HL-60/S4 (cell line): Measurements from ENCODE around the gene NLGN1.
"Not testable (repeated sequence)": the region's sequence is repeated elsewhere in the genome, so short reads cannot be mapped to it uniquely, and the experiment has no call there.

ENCODE experiments used
- in situ Hi-C: fragments of 300-500 bp; cut with MboI; formaldehyde crosslinking; loops from 2 replicates; pipeline ENCODE4 v1.14.3; 2022; ENCODE audit warnings: low sequenced_read_pairs

Gene NLGN1

DNA sequence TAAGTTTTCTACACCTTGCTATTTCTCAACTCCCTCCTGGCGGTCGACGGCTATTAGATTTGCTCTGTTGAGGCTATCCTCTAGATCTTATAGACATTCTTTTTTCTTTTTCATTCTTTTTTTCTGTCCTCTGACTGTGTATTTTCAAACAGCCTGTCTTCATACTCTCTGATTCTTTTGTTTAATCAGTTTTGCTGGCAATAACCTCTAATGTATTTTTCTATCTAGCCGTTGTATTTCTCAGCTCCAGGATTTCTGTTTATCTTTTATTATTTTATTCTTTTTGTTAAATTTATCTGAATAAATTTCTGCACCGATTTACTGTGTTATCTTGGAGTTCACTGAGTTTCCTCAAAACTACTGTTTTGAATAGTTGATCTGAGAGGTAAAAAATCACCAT, 31.5 kb downstream of the NLGN1 start:
- in situ Hi-C loops = no loop called here

DNA sequence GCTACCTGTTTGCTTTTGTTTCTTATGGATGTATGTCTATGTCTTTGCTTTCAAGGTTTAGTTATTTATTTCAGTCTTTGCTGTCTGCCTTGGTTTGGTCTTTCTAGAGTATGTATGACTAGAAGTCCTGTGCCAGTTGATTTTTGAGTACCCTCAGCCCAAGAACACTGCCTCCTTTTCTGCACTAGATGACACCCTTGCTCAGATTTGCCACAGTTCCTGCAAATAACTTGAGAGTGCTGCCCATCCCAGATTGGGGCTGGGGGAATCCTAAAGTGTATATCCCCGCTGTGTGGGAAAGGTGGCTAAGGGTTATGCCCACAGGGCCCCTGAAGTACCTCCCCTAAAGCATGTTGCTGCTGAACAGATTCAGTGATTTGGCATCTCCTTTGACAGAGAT, 32.0 kb downstream of the NLGN1 start:
- in situ Hi-C loops = no loop called here

DNA sequence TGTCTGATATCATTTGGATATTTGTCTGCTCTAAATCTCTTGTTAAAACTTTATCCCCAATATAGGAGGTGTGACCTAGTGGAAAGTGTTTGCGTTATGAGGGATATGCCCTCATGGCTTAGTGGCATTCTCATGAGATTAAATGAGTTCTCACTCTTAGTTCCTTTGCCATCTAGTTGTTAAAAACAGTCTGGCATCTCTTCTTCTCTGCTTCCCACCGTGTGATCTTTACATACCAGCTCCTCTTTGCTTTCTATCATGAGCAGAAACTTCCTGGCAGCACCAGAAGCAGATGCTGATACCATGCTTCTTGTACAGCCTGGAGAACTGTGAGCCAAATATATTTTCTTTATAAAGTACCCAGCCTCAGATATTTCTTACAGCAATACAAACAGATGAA, 33.0 kb downstream of the NLGN1 start:
- in situ Hi-C loops = no loop called here

DNA sequence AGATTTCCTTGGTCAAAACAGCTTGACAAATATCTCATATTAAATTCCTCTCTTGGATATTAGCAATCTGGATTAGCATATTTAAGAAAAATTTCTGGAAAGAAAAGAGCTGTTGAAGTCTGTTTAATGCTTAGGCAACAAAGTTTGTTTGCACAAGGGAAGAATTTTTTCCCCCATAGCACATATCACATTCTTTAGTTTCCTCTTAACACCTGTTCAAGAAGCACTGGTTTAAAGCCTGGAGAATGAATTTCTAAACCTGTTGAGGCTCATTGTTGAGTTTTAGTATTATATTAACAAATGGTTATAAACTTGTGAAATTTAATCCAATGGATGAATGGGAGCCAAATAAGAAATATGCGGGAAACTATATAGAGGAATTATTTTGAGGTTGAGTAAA, 41.5 kb downstream of the NLGN1 start:
- in situ Hi-C loops = no loop called here

DNA sequence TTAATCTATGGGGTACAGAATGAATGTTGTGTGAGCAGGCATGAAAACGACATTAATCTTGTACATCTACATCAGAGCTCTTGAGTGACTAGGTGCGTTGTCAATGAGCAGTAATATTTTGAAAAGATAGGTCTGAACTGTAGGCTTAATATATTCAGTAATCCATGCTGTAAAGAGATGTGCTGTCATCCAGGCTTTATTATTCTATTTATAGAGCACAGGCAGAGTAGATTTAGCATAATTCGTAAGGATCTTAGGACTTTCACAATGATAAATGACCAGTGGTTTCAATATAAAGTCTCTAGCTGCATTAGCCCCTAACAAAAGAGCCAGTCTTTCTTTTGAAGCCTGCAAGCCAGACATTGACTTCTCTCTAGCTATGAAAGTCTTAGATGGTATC, 43.0 kb downstream of the NLGN1 start:
- in situ Hi-C loops = no loop called here

DNA sequence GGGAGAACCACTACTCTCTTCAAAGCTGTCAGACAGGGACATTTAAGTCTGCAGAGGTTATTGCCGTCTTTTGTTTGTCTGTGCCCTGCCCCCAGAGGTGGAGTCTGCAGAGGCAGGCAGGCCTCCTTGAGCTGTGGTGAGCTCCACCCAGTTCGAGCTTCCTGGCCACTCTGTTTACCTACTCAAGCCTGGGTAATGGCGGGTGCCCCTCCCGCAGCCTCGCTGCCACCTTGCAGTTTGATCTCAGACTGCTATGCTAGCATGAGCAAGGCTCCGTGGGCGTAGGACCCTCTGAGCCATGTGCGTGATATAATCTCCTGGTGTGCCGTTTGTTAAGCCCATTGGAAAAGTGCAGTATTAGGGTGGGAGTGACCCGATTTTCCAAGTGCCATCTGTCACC, 54.0 kb downstream of the NLGN1 start:
- in situ Hi-C loops = not testable (repeated sequence)

DNA sequence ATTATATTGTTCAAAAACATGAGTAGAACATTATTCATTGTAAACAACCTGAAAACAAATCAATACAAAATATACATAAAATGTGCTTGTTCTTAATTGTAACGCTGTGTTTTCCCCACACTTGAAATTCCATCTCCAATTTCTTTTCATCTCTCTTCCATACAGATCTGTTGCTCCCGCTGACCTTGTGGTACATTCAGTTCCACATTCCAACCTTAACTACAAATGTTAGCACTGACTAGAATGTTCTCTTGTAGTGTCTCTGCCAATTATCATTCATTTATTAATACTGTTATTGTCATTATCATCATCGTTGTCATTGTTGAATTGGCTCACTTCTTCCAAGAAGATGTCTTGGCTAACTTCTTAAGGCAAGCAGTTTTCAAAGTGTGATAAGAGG, 65.7 kb downstream of the NLGN1 start:
- in situ Hi-C loops = no loop called here

DNA sequence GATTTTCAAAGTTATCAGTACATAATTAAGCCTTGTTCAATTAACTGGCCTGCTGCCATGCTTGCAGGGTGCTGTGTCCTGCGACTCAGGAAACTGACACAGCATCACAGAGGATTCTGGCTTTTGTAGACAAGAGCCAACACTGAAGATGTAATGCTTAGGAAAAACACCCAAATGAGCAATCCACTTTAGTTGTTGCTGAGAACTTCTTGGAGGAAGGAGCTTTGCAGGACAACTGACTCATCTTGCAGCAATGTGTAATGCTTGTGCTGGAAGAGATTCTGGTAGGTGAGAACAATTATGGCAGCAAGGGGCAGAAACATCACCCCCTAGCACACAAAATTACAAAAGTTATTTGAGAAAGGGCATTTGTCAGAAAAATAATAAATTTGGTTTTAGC, 67.6 kb downstream of the NLGN1 start:
- in situ Hi-C loops = no loop called here

DNA sequence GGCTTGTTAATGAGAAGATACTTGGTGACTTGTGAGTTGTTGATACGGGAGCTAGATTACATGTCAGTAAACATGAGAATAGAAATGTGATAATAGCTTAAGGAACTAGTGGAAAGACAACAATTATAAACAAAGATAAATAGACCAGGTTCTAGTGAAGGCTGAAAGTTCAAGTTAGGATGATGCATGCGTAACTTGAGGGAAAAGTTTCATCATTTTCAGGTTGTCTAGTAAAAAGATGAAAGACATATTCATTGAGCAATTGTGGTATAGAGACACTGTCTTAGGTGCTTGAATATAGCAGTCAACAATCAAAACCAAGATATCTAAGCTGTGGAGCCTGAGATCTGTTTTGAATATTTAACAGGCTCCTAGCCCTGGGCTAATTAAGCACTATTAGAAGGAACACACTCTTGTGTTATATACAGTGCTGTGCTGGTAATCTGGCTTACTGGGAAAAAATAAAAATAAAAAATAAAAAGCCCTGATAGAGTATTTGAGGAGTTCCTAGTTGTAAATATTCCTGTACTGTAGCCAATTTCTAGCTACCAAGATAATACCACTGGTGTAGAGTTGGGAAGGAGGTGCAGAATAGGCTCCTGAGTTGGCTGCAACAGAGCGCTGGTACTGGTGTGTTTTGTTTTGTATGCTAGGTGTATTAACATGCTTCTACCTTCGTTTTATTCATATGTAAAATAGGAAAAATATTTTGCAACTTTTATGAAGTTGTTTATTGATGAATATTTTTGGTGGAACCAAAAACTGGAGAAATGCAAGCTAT, 68.5 kb downstream of the NLGN1 start:
- in situ Hi-C loops = no loop called here

DNA sequence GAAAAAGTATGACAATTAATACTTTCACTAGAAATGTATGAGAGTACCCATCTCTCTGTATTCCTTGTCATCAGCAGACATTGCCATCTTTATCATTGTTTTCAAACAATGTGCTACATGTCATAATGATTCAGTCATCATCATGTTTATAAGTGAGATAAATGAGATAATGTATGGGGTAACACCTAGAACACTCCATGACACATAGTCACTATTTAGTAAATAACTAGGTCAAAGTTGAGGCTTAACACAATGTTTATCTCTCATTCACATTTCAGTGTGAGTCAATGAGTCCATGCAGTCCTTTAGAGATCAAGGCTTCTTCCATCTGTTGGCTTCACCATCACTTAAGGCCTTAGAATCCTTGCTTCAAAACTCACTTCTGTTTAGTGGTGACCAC, 70.0 kb downstream of the NLGN1 start:
- in situ Hi-C loops = no loop called here

DNA sequence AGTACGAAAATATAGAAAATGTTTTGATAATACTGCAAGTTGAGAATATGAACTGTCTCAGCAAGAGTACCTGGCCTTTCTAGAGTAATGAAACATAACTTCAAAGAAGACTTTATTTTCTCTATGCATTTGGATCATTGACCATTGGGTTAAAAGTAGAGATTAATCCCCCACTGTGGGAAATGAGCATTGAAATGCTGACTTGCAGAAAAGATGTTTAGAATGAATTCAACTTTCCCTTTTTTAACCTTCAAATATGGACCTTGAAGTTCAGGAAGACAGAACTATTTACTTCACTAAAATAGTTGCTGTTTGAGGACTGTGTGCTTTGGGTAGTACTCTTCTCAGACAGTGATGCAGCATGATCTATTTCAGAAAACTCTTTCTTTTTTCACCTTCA, 75.7 kb downstream of the NLGN1 start:
- in situ Hi-C loops = no loop called here

DNA sequence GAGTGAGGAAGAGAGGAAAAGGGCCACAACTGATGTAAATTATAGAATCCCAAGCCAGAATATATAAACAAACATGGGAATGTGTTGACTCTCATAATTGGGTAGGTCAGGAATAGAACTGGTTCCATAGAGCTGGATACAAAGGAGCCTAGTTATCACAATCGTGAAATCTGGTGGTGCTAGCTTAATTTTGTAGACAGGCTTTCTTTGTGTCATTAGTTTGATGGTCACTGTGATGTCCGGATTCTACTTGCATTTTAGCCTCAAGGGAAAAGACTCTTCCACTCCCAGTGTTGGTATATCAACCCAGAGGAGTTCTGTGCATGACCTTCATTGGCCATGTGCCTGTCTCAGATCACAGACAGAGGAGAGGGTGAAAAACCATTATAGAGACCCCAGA, 81.8 kb downstream of the NLGN1 start:
- in situ Hi-C loops = no loop called here

DNA sequence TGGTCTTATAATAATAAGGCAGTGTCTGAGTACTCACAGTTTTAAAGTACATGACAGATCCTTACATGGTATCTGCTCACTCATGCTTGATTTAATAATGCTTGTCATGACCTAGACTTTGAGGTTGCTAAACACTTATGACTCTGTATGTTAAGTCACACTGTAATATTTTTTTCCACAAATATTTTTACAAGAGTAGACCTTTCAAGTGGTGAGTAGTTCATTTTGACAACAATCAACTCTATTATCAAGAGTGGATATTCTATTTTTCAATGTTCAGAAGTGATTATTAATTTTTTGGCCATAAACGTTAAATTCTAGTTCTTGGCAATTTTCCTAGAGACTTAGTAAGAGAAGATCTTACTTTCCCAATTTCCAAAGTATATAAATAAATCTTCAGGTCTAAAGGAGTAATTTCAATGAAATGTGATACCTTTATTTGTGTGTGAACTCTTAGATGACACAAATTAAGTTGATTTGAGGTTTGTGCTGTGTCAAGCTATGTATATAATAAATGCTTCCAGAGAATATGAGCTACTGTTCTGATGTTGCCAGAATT, 104.5 kb downstream of the NLGN1 start:
- in situ Hi-C loops = no loop called here

DNA sequence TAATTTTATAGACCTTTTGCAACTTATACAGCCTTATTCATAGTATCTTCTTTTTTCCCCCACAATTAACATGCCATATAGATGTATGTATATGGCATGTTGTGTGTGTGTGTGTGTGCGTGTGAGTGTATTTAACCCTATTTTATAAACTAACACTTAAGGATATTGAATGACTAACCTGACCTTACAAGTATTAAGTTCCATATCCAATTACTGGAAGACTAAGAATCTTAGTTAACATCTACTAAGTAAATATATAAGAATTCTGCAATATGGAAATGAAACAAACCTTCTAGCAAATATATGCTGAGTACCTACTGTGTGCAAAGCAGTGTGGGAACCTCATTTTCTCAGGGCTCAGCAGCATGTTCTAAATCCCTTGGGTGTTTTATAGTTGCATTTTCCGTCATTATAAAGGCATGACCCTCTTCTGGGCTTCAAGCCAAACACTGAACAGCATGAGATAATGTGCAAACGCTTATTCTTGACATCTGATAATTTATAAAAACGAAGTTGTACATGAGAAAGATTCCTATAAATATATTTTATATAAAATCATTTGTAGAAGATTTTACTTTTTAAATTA, 105.5 kb downstream of the NLGN1 start:
- in situ Hi-C loops = no loop called here

DNA sequence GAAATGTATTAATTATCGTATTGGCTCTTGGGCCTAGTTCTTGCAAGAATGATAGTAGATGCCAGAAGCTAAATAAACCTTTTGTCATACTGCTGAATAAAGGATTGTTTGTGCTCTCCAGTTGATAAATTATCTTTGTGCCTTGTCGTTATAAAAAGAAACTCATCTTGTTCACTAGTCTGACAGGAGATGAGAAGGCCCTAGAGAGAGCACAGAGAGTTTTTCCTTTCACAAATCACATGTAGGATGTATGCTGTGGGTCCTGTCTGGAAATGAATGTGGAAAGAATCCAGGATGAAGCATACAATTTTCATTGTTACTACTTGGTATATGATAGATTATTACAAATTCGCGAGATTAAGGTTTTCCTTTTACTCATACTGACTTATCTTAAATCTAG, 113.0 kb downstream of the NLGN1 start:
- in situ Hi-C loops = no loop called here

DNA sequence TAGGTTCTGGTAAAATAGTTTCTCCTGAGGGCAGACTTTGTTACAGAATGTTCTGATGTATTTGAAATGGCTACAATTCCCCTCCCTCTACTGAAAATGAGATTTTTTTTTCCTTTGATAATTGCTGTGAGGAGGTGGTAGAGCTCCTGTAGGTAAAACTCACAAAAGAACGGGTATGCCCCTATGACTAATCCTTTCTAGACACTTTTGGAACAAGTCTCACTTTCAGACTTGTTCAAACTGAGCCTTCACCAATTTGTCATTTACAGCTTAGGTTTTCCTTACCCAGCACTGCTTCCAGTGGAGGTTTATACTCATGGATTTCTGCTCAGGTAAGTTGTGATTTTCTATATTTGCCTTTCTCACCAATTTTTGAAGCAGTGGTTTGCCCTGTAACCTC, 115.6 kb downstream of the NLGN1 start:
- in situ Hi-C loops = no loop called here

DNA sequence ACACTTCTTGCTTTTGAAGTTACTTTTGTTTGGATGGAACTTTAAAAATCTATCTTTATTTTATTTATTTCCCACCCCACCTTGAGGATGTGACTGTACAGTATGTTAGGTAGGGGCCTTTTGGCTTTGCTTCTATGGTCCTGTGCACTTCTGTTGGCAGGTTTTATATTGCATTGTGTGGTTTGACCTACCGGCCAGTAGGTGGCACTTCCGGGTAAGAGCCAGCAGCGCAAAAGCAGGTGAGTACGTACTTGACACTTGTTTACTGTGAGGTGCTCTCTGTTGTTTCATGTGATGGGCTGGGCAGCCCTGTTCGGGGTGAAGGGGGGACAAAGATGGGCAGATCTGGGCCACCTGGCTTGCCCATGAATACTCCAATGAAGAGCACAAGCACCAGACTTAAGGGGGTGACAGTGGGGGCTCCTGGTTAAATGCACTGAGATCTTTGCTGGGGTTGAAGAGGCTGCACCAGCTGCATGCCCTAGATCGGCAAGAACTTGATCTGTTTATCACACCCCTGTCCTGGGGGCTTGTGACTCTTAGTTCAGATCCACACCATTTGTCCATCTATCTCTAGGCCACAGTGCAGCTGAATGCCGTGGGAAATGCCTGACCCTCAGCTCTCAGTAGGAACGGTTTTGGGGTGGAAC, 131.6 kb downstream of the NLGN1 start:
- in situ Hi-C loops = no loop called here

DNA sequence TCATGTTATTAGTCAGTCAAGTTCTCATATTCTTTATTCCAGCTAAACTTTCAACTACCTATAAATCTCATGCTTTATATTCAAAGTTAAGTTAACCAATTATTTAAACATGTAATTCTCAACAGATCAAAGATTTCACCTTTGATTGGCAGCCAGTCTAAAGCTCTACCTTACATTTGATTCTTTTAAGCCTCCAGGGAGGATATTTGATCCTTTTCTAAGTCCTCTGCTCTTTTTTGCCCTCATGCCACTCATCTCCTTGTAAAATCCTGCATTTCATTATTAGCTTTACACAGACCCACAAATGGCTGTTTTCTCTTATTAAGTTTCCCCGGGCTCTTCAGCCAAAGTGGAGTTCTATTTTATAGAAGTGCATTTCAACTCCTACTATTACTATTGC, 134.1 kb downstream of the NLGN1 start:
- in situ Hi-C loops = no loop called here

DNA sequence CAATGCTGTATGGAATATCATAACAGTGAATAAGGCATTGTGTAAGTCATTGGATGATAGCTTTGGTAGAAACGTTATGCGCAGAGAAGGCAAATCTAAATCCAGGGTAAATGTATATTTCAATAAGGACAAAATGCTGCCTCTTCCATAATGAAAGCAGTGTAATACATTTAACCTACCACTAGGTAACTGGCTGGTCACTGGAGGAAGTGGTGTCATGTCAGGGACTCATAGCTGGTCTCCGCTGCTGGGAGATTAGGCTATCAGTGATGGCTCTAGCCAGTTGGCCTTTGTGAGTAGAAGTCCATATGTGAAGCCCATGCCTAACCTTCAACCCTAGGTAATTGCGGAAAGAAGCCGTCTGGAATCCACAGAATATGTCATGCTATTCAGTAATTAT, 140.9 kb downstream of the NLGN1 start:
- in situ Hi-C loops = no loop called here

DNA sequence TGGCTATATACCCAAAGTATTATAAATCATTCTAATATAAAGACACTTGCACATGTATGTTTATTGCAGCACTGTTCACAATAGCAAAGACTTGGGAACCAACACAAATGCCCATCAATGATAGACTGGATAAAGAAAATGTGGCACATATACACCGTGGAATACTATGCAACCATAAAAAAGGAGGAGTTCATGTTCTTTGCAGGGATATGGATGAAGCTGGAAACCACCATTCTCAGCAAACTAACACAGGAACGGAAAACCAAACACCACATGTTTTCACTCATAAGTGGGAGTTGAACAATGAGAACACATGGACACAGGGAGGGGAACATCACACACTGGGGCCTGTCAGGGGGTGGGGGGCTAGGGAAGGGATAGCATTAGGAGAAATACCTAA, 148.0 kb downstream of the NLGN1 start:
- in situ Hi-C loops = not testable (repeated sequence)

DNA sequence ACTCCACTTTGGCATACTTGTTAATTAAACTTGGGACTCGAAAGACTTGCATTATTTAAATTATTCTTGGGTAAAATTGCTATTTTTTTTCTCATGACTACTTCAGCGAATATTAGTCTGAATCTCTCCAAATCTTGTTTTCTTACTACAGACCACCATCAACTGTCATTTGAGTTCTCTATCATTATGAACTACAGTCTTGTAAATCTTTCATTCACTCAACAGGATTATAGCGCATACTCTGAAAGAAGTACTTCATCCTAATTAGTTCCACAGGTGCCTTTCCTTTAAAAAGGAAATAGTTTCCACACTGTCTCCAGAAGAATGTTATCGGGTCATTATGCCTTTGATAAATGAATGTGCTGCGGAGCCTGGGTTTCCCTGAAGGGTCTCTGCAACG, 149.5 kb downstream of the NLGN1 start:
- in situ Hi-C loops = no loop called here

DNA sequence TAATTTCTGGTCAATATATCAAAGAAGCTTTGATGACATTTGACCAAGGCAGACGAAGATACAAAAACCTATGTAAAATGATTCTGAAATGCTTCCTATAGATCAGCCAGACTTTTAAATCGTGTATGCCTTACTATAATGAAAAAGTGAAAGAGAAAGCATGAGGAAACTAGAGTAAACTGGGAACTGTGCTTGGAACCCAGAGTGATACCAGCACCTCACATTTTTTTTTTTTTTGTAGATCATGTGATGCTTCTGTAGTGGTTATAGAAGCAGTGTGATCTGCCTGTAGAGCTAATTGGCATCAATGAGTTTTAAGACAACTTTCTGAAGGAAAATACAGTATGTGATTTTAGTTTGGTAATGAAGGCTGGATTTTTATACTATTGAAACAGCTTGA, 150.7 kb downstream of the NLGN1 start:
- in situ Hi-C loops = no loop called here
